Parathyroid adenoma (tissue), 2 donors: ENCODE measurements around the gene ZSWIM9.

Experiments
- H2AFZ ChIP-seq: fragments of 300-600 bp; sonication (generic); one replicate; pipeline ENCODE4 v1.7.0; 2017; ENCODE audit warnings: antibody characterized with exemption, mild to moderate bottlenecking
- H3K27ac ChIP-seq: fragments of 300-600 bp; sonication (generic); one replicate; pipeline ENCODE4 v1.7.0; 2017
- H3K27me3 ChIP-seq: fragments of 300-600 bp; sonication (generic); one replicate; pipeline ENCODE4 v1.7.0; 2017; ENCODE audit warnings: low read length; ENCODE audit not compliant: control insufficient read depth, insufficient read depth
- H3K36me3 ChIP-seq: fragments of 300-600 bp; sonication (generic); one replicate; pipeline ENCODE4 v1.7.0; 2017; ENCODE audit warnings: low read length; ENCODE audit not compliant: control insufficient read depth, insufficient read depth
- H3K4me1 ChIP-seq: fragments of 300-600 bp; sonication (generic); one replicate; pipeline ENCODE4 v1.7.0; 2017; ENCODE audit warnings: control low read depth
- H3K4me2 ChIP-seq: fragments of 300-600 bp; sonication (generic); one replicate; pipeline ENCODE4 v1.7.0; 2017; ENCODE audit warnings: low read length
- H3K4me3 ChIP-seq: fragments of 300-600 bp; sonication (generic); one replicate; pipeline ENCODE4 v1.7.0; 2017; ENCODE audit warnings: low read depth, low read length
- H3K79me2 ChIP-seq: fragments of 300-600 bp; sonication (generic); one replicate; pipeline ENCODE4 v1.7.0; 2017; ENCODE audit warnings: control low read depth
- H3K9ac ChIP-seq: fragments of 300-600 bp; sonication (generic); one replicate; pipeline ENCODE4 v1.7.0; 2017; ENCODE audit warnings: mild to moderate bottlenecking
- H3K9me3 ChIP-seq: fragments of 300-600 bp; sonication (generic); one replicate; pipeline ENCODE4 v1.7.0; 2017; ENCODE audit warnings: low read length; ENCODE audit not compliant: control insufficient read depth
- CTCF ChIP-seq: fragments of 300-600 bp; sonication (generic); IDR thresholded peaks from one replicate; pipeline ENCODE4 v1.7.0; 2017; ENCODE audit warnings: antibody characterized with exemption, mild to moderate bottlenecking
- donor health status: primary hyperparathyroidism.

ZSWIM9 gene

DNA sequence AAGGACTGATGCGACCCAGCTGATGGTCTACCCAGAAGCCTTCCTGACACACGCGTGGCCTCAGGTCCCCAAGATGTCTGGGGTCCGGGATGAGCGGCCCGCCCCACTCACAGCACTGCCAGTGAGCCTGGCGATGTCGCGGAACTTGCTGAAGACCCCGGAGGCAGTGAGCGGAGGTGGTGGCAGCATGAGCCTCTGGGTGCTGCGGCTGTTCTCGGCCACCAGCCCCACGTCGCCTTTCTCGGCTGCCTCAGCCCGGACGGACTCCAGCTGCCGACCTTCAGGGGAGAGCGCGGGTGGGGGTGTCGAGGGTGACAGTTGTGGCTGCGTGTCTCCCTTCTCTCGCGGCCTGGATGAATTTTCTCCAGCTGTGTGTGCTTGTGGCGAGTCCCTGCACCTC, 33.1 kb upstream of the ZSWIM9 start:
- Histone ChIP-seq H3K27ac (no peak overlapping the region), H3K27me3 (no peaks in the 10 kb centered on the region), H3K79me2 (no peaks in the 10 kb centered on the region), H3K9ac (no peak overlapping the region), H3K36me3 (no peaks in the 10 kb centered on the region), H3K4me3 (no peak overlapping the region), H2AFZ (no peak overlapping the region), H3K9me3 (no peaks in the 10 kb centered on the region), H3K4me1 (no peaks in the 10 kb centered on the region), H3K4me2 (no peak overlapping the region)
- TF ChIP-seq CTCF: no peak

DNA sequence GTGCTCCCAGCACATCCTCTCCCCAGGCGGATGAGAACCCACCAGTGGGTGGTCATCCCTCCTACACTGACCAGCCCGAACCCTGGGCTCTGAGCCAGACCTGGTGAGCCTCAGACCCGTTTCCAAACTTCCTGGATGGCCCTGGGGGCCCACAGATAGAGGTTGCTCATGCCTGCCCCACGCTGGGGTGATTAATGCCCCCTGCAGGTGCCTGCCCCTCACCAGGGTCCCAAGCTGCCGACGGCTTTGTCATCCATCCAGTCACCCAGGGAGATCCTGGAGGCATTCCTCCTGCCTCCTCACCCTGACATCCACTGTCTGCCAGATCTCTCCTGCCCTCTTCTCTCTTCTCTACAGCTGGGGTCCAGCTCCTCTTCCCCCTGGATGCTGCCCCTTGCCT, 31.4 kb upstream of the ZSWIM9 start:
- no peaks in the 10 kb centered on the region for H3K9me3 ChIP-seq
- TF ChIP-seq CTCF: no peak
- H2AFZ ChIP-seq: no peak overlapping the region
- H3K79me2 ChIP-seq: no peaks in the 10 kb centered on the region
- no peaks in the 10 kb centered on the region for H3K4me1 ChIP-seq
- H3K27ac ChIP-seq: no peak overlapping the region
- H3K36me3 ChIP-seq: no peaks in the 10 kb centered on the region
- no peak overlapping the region for H3K9ac ChIP-seq
- H3K4me2 ChIP-seq: no peak overlapping the region
- no peaks in the 10 kb centered on the region for H3K27me3 ChIP-seq
- H3K4me3 ChIP-seq: no peak overlapping the region

GRCh38 chr19:48147597-48148175, 22.8 kb upstream of the ZSWIM9 start:
- H3K4me2 ChIP-seq: no peak overlapping the region
- no peak for TF ChIP-seq CTCF
- no peak overlapping the region for H3K9ac ChIP-seq
- H3K27ac ChIP-seq: no peak overlapping the region
- no peaks in the 10 kb centered on the region for H3K79me2 ChIP-seq
- no peaks in the 10 kb centered on the region for H3K27me3 ChIP-seq
- no peaks in the 10 kb centered on the region for H3K9me3 ChIP-seq
- H3K36me3 ChIP-seq: no peaks in the 10 kb centered on the region
- no peak overlapping the region for H3K4me3 ChIP-seq
- no peak overlapping the region for H2AFZ ChIP-seq
- no peaks in the 10 kb centered on the region for H3K4me1 ChIP-seq

DNA sequence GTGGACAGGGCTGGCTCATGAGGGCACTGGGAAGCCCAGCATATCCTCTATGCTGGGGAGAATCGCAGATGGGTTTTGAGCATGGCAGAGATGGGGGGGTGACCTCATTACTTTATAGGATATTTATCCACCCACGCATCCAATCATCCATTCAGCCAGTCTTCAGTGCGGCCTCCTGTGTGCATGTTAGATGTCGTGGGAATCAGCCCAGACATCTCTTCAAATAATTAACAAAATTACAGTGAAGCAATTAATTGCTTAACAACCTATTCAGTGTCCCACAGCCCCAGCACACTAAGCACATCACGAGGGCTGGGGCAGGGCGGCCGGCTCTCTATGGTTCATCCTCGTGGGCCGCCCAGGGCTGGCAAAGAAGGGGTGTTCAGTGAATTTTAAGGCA, 21.9 kb upstream of the ZSWIM9 start:
- Histone ChIP-seq H3K9ac (no peak overlapping the region), H3K79me2 (no peaks in the 10 kb centered on the region), H3K36me3 (no peaks in the 10 kb centered on the region), H3K4me2 (no peak overlapping the region), H2AFZ (no peak overlapping the region), H3K27me3 (no peaks in the 10 kb centered on the region), H3K4me1 (no peaks in the 10 kb centered on the region), H3K9me3 (no peaks in the 10 kb centered on the region), H3K27ac (no peak overlapping the region), H3K4me3 (no peak overlapping the region)
- no peak for TF ChIP-seq CTCF

DNA sequence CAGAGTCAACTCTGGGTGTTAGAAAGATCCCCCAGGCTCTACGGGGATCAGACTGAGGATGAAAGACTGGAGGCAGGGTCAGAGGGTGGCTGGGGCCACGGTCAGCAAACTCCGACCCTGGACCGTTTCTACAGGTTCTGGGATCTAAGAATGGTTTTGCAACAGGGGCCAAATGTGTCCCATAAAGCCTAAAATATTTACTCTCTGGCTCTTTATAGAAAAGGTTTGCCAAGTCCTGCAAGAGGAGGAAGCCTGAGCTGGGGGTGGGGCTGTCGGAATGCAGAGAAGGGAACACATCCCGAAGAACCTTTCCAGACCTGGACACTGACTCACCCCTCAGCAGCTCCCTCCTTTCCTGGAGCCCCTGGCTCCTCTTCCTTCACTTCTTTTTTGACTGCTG, 21.1 kb upstream of the ZSWIM9 start:
- Histone ChIP-seq H3K79me2 (no peaks in the 10 kb centered on the region), H3K36me3 (no peaks in the 10 kb centered on the region), H3K9ac (no peak overlapping the region), H3K9me3 (no peaks in the 10 kb centered on the region), H3K27me3 (no peaks in the 10 kb centered on the region), H3K27ac (no peak overlapping the region), H3K4me2 (no peak overlapping the region), H3K4me1 (no peaks in the 10 kb centered on the region), H3K4me3 (no peak overlapping the region), H2AFZ (no peak overlapping the region)
- no peak for TF ChIP-seq CTCF
